GM12878 (cell line): Measurements from ENCODE around the gene DOCK1. TPM values are rescaled to one million over a fixed set of nuclear protein-coding genes. Genes with fewer than 3 reads are reported as not detected.

Experiments used
- ATAC-seq: fragments of 200-7000 bp; cut with Tn5 transposase; 3 replicates; pipeline ENCODE4 v1.9.1; 2020; ENCODE audit warnings: mild to moderate bottlenecking, moderate library complexity
- BruUV-seq: library from RNA; stranded (reverse); fragments of 400-500 nt; replicated peaks from 2 replicates; lab custom pipeline; 2021; lab: Mats Ljungman, UMichigan
- CTCF ChIA-PET: fragments of 300-600 bp; sonication (Branson Sonifier 250); formaldehyde crosslinking; extraction: SDS; loops from one replicate; lab custom pipeline; 2021; ENCODE audit warnings: inconsistent platforms; lab: Yijun Ruan, JAX
- POLR2A ChIA-PET: fragments of 350-600 bp; formaldehyde crosslinking; extraction: SDS; loops from one replicate; lab custom pipeline; 2021; ENCODE audit warnings: inconsistent platforms; lab: Charles Lee
- RAD21 ChIA-PET: fragments of 300-600 bp; sonication (Branson Sonifier 250); formaldehyde crosslinking; loops from one replicate; lab custom pipeline; 2023; ENCODE audit warnings: antibody characterized with exemption; ENCODE audit not compliant: unreplicated experiment; lab: Charles Lee
- SMC1A ChIA-PET: fragments of 300-600 bp; sonication (Branson Sonifier 250); formaldehyde crosslinking; loops from one replicate; lab custom pipeline; 2023; ENCODE audit not compliant: unreplicated experiment, uncharacterized antibody; lab: Charles Lee
- DNase-seq: peaks from one replicate; pipeline ENCODE4 v3.0.0-alpha.2; 2011; ENCODE audit warnings: low read depth, low spot score
- FAIRE-seq: peaks from 3 replicates; lab custom pipeline; 2011; peaks lifted over from hg19 to GRCh38; lab: Jason Lieb, UNC
- H2AFZ ChIP-seq: 2 replicates; pipeline ENCODE4 v1.6.0; 2011; ENCODE audit warnings: low read depth, low read length, control low read depth; ENCODE audit not compliant: control insufficient read depth
- H3K27ac ChIP-seq: 2 replicates; pipeline ENCODE4 v1.5.1; 2011; ENCODE audit warnings: control low read depth; ENCODE audit not compliant: control insufficient read depth, insufficient read depth
- H3K27me3 ChIP-seq, 2 experiments: replicated peaks in 1 of 2; 2 replicates each; pipeline versions ENCODE4 v1.6.0 to v1.6.1; 2011; ENCODE audit warnings: low read length in 1 of 2; ENCODE audit not compliant: control insufficient read depth in 2 of 2, insufficient read depth in 2 of 2
- H3K36me3 ChIP-seq, 2 experiments: 2 replicates each; pipeline ENCODE4 v1.5.1; 2011; ENCODE audit warnings: low read length in 1 of 2; ENCODE audit not compliant: control insufficient read depth in 2 of 2, insufficient read depth in 2 of 2
- H3K4me1 ChIP-seq: 2 replicates; pipeline ENCODE4 v1.6.1; 2011; ENCODE audit warnings: mild to moderate bottlenecking, low read length, moderate library complexity, mixed read lengths; ENCODE audit not compliant: control insufficient read depth, insufficient read depth
- H3K4me2 ChIP-seq: 2 replicates; pipeline ENCODE4 v1.6.0; 2011; ENCODE audit warnings: control low read depth; ENCODE audit not compliant: control insufficient read depth, insufficient read depth
- H3K4me3 ChIP-seq: fragments of 200-600 bp; sonication (generic); 2 replicates; pipeline ENCODE4 v1.5.1; 2016
- H3K79me2 ChIP-seq: 2 replicates; pipeline ENCODE4 v1.6.0; 2011; ENCODE audit warnings: low read length; ENCODE audit not compliant: control insufficient read depth, insufficient read depth
- H3K9ac ChIP-seq: 2 replicates; pipeline ENCODE4 v1.8.0; 2011; ENCODE audit warnings: low read length, control low read depth, mixed read lengths; ENCODE audit not compliant: control insufficient read depth, insufficient read depth
- H3K9me3 ChIP-seq: replicated peaks from 3 replicates; pipeline ENCODE4 v1.5.1; 2011; ENCODE audit warnings: mild to moderate bottlenecking, low read length; ENCODE audit not compliant: control insufficient read depth, insufficient read depth
- H4K20me1 ChIP-seq: 2 replicates; pipeline ENCODE4 v1.6.0; 2011; ENCODE audit not compliant: control insufficient read depth, insufficient read depth
- EGR1 ChIP-seq, 2 experiments: IDR thresholded peaks; 1 replicate in 1 of 2; 2 replicates in 1 of 2; pipeline ENCODE4 v1.6.1; 2011 to 2012; ENCODE audit warnings: low read depth in 2 of 2, low read length in 2 of 2, borderline replicate concordance in 1 of 2, mild to moderate bottlenecking in 1 of 2, moderate library complexity in 1 of 2
- FOXK2 ChIP-seq: fragments of 450-650 bp; IDR thresholded peaks from 2 replicates; pipeline ENCODE4 v1.6.1; 2017; ENCODE audit warnings: mild to moderate bottlenecking, moderate library complexity
- IRF4 ChIP-seq: IDR thresholded peaks from 2 replicates; pipeline ENCODE4 v1.6.1; 2011; ENCODE audit warnings: low read depth, low read length
- KAT2A ChIP-seq: conservative IDR thresholded peaks from 2 replicates; pipeline ENCODE4 v1.6.1; 2011; ENCODE audit warnings: low read depth, low read length; ENCODE audit not compliant: control insufficient read depth
- KLF5 ChIP-seq: fragments of 450-650 bp; IDR thresholded peaks from 2 replicates; pipeline ENCODE4 v1.6.1; 2014; ENCODE audit warnings: mild to moderate bottlenecking; ENCODE audit not compliant: partially characterized antibody
- RCOR1 ChIP-seq: conservative IDR thresholded peaks from 2 replicates; pipeline ENCODE4 v1.6.1; 2012; ENCODE audit warnings: low read depth, low read length, improper control_type of control experiment
- SRF ChIP-seq, 2 experiments: IDR thresholded peaks; 2 replicates each; pipeline ENCODE4 v1.6.1; 2011; ENCODE audit warnings: low read depth in 2 of 2, low read length in 2 of 2, mild to moderate bottlenecking in 1 of 2, moderate library complexity in 1 of 2
- WGBS: methylation state at CpG from one replicate; pipeline ENCODE4 v1.1.6; 2016; ENCODE audit warnings: low lambda C conversion rate; ENCODE audit not compliant: insufficient replicate concordance, insufficient coverage; ENCODE audit errors: missing lambda C conversion rate; 5-methylcytosine and 5-hydroxymethylcytosine counted together
- in situ Hi-C: fragments of 300-500 bp; cut with MboI; formaldehyde crosslinking; loops from 9 replicates; pipeline ENCODE4 v1.14.3; 2018; ENCODE audit warnings: mixed read lengths
- intact Hi-C: fragments of 100-400 bp; cut with micrococcal nuclease; formaldehyde crosslinking; loops from one replicate; pipeline ENCODE4 v1.14.2; 2022; ENCODE audit not compliant: unreplicated experiment
- polyA plus RNA-seq, 11 experiments: library from polyadenylated mRNA; depleted of rRNA in 4 of 11; unstranded in 6 of 11; stranded (reverse) in 5 of 11; fragments of >200 nt; fragmentation: Nextera tagmentation in 4 of 11; fragmentation: Illumina TruSeq in 1 of 11; extraction: Ambion mirVana in 4 of 11; extraction: Trizol in 1 of 11; gene quantifications; 1 replicate in 1 of 11; 2 replicates in 10 of 11; pipeline versions ENCODE4 v1.2.1 to v1.2.3, GENCODE V29; 2011 to 2016; ENCODE audit warnings: inconsistent platforms in 2 of 11, missing spikeins in 2 of 11, low read depth in 1 of 11
- total RNA-seq, 4 experiments: library from RNA; depleted of rRNA in 3 of 4; stranded (reverse); fragments of >200 nt in 3 of 4; fragmentation: Illumina TruSeq in 1 of 4; extraction: Trizol in 1 of 4; gene quantifications; 2 replicates each; pipeline versions ENCODE4 v1.2.1 to v1.2.3, GENCODE V29; 2013 to 2021

DOCK1 gene
- total and polyA plus RNA-seq, 10 of the 15 experiments (the other 5 are each of a cell fraction or from before 2014, with no cell fraction given), result 0.05 to 0.18 TPM; not detected in 8

DNA sequence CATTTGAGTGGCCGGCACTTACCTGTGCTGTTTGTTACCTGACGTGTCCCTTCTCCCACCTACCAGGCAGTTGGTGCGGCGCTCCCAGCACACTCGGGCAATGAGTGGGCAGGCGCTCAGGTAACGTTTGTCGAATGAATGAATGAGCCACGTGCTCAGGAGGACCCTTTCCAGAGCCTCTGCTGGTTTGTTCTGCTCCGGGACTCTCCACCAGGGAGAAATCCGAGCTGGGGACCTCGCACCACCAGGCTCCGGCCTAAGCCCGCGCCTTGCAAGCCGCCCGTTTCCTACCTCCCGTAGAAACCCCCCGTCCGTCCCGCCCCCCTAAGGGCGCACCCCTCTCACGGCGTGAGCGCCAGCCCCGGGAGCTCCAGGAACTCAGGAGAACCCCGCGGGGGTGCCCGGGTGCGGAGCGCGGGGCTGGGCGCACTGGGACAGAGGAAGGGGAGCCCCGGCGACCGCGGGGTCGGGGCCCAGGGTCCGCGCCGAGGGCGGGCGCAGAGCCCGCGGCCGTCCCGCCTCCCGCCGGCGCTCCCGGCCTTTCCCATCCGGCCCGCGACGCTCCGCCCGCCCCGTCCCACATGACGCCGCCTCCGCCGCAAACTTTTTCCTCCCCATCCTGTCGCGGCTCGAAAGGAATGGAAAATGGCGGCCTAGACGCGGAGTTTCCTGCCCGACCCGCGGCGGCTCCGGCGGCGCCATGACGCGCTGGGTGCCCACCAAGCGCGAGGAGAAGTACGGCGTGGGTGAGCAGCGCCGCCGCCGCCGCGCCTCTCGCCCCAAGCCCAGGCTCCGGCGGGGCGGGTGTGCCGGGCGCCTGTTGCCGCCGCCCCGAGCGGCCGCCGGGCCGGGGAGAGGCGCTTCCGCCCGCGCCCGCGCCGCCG is at the start of gene DOCK1 (continued):
- TF ChIP-seq EGR1 (IDR thresholded peaks at IDR 0.05; ENCODE audit: borderline replicate concordance in 1 of 2, low read depth in 2 of 2, low read length in 2 of 2) (no peak), IRF4 (no peak)

DNA sequence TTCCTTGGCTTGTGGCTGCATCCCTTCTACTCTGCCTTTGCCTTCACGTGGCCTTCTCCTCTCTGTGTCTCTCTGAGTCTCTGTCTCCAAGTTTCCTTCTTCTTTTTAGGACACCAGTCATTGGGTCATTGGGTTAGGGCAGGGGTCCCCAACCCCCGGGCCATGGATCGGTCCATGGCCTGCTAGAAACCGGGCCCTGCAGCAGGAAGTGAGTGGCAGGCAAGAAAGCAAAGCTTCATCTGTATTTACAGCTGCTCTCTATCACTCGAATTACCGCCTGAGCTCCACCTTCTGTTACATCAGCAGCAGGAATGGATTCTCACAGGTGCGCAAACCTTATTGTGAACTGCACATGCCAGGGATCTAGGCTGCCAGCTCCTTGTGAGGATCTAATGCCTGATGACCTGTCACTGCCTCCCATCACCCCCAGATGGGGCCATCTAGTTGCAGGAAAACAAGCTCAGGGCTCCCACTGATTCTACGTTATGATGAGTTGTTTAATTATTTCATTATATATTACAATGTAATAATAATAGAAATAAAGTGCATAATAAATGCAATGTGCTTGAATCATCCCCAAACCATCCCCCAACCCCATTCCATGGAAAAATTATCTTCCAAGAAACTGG is 47.9 kb upstream of the DOCK1 start:
- POLR2A ChIA-PET, result no interaction called here

More for the DNA sequence above, 47.9 kb upstream of the DOCK1 start:
- ChIA-PET RAD21 (no interaction called here), CTCF (no interaction called here), SMC1A (no interaction called here)
- no peaks in the 10 kb centered on the region; the same call in 2 of the 3 replicates for H3K9me3 ChIP-seq
- DNase-seq (no peak), ATAC-seq (no peak), FAIRE-seq (no peak)
- H3K4me3 ChIP-seq, result no peak overlapping the region
- intact Hi-C loops (no loop called here), in situ Hi-C loops (no loop called here)
- no peaks in the 10 kb centered on the region for H3K36me3 ChIP-seq
- no peaks in the 10 kb centered on the region for H3K27me3 ChIP-seq
- TF ChIP-seq FOXK2 (no peak), RCOR1 (no peak), KAT2A (no peak), SRF (IDR thresholded peaks at IDR 0.05; ENCODE audit: low read depth in 2 of 2, low read length in 2 of 2) (no peak), KLF5 (no peak)
- 23% methylated on average over 8 of the region's 8 CpGs for WGBS
- no TSS peak for BruUV-seq
- no peaks in the 10 kb centered on the region for H4K20me1 ChIP-seq
- H3K4me1 ChIP-seq, result no peaks in the 10 kb centered on the region
- H3K4me2 ChIP-seq, result no peak overlapping the region
- no peaks in the 10 kb centered on the region for H3K79me2 ChIP-seq
- H3K9ac ChIP-seq, result no peak overlapping the region
- no peak overlapping the region for H3K27ac ChIP-seq
- H2AFZ ChIP-seq, result no peak overlapping the region
